IMR-90 (cell line): ENCODE results near the gene HDAC10. TPM values are rescaled to one million over a fixed set of nuclear protein-coding genes. Genes with fewer than 3 reads are reported as not detected.

Source experiments
- ATAC-seq: fragments of 200-7000 bp; cut with Tn5 transposase; 2 replicates; pipeline ENCODE4 v1.9.1; 2020; ENCODE audit warnings: low read depth, mild to moderate bottlenecking, moderate library complexity
- BruUV-seq: library from RNA; stranded (reverse); fragments of 400-500 nt; replicated peaks from 2 replicates; lab custom pipeline; 2021; lab: Mats Ljungman, UMichigan
- CTCF ChIA-PET: fragments of 300-600 bp; formaldehyde crosslinking; extraction: SDS; loops from one replicate; lab custom pipeline; 2021; ENCODE audit warnings: antibody characterized with exemption; lab: Yijun Ruan, JAX
- POLR2A ChIA-PET: fragments of 300-600 bp; sonication (Branson Sonifier 250); formaldehyde crosslinking; loops from one replicate; lab custom pipeline; 2022; ENCODE audit warnings: antibody characterized with exemption; ENCODE audit not compliant: unreplicated experiment; lab: Charles Lee
- DNase-seq: peaks from one replicate; pipeline ENCODE4 v3.0.0; 2013
- H2AFZ ChIP-seq: replicated peaks from 2 replicates; pipeline ENCODE3; 2013; ENCODE audit warnings: low read length, mild to moderate bottlenecking; ENCODE audit not compliant: poor library complexity
- H2AK5ac ChIP-seq: 2 replicates; pipeline ENCODE4 v1.6.1; 2013; ENCODE audit warnings: low read depth, low read length, inconsistent platforms
- H2AK9ac ChIP-seq: replicated peaks from 2 replicates; pipeline ENCODE3; 2013; ENCODE audit warnings: mild to moderate bottlenecking, low read depth, low read length, moderate library complexity; ENCODE audit not compliant: poor library complexity
- H2BK120ac ChIP-seq: 2 replicates; pipeline ENCODE4 v1.6.1; 2013; ENCODE audit warnings: low read depth, low read length, inconsistent platforms
- H2BK15ac ChIP-seq: 3 replicates; pipeline ENCODE4 v1.6.1; 2013; ENCODE audit warnings: low read depth, low read length, inconsistent platforms
- H2BK20ac ChIP-seq: 2 replicates; pipeline ENCODE4 v1.6.1; 2013; ENCODE audit warnings: low read depth, mild to moderate bottlenecking, inconsistent platforms, low read length, moderate library complexity
- H2BK5ac ChIP-seq: 2 replicates; pipeline ENCODE4 v1.6.1; 2013; ENCODE audit warnings: mild to moderate bottlenecking, low read depth, low read length, inconsistent platforms; ENCODE audit not compliant: poor library complexity, severe bottlenecking
- H3K14ac ChIP-seq: replicated peaks from 2 replicates; pipeline ENCODE4 v1.6.1; 2013; ENCODE audit warnings: low read depth, low read length, inconsistent platforms
- H3K18ac ChIP-seq: 2 replicates; pipeline ENCODE4 v1.6.1; 2013; ENCODE audit warnings: low read depth, low read length, control low read depth
- H3K23ac ChIP-seq: 2 replicates; pipeline ENCODE4 v1.6.1; 2013; ENCODE audit warnings: low read depth, low read length, inconsistent platforms
- H3K27ac ChIP-seq: 2 replicates; pipeline ENCODE4 v1.5.1; 2013; ENCODE audit warnings: mild to moderate bottlenecking, control low read depth, low read length; ENCODE audit not compliant: insufficient read depth
- H3K27me3 ChIP-seq: 2 replicates; pipeline ENCODE4 v1.6.1; 2013; ENCODE audit warnings: low read length; ENCODE audit not compliant: control insufficient read depth, insufficient read depth
- H3K36me3 ChIP-seq: 2 replicates; pipeline ENCODE4 v1.6.1; 2013; ENCODE audit warnings: low read length, mixed read lengths; ENCODE audit not compliant: control insufficient read depth, insufficient read depth
- H3K4ac ChIP-seq: 2 replicates; pipeline ENCODE4 v1.6.1; 2013; ENCODE audit warnings: low read depth, low read length, inconsistent platforms
- H3K4me1 ChIP-seq: 2 replicates; pipeline ENCODE4 v1.6.1; 2013; ENCODE audit warnings: low read length, mixed read lengths; ENCODE audit not compliant: control insufficient read depth, insufficient read depth
- H3K4me2 ChIP-seq: 2 replicates; pipeline ENCODE4 v1.6.1; 2013; ENCODE audit warnings: low read depth, mild to moderate bottlenecking, control low read depth, low read length, moderate library complexity
- H3K4me3 ChIP-seq: 2 replicates; pipeline ENCODE4 v1.5.1; 2013; ENCODE audit warnings: low read depth, mild to moderate bottlenecking, control low read depth, low read length, moderate library complexity; ENCODE audit not compliant: insufficient read depth
- H3K56ac ChIP-seq: 2 replicates; pipeline ENCODE4 v1.6.1; 2013; ENCODE audit warnings: low read length, inconsistent platforms; ENCODE audit not compliant: insufficient read depth; ENCODE audit errors: extremely low read depth
- H3K79me1 ChIP-seq, 2 experiments: 2 replicates each; pipeline ENCODE4 v1.6.1; 2013; ENCODE audit warnings: low read length in 2 of 2, inconsistent platforms in 1 of 2, low read depth in 1 of 2
- H3K9ac ChIP-seq: 2 replicates; pipeline ENCODE4 v1.6.1; 2013; ENCODE audit warnings: low read depth, low read length, control low read depth
- H3K9me1 ChIP-seq: 2 replicates; pipeline ENCODE4 v1.6.1; 2013; ENCODE audit warnings: low read length, inconsistent platforms; ENCODE audit not compliant: insufficient read depth
- H3K9me3 ChIP-seq: 2 replicates; pipeline ENCODE4 v1.6.1; 2013; ENCODE audit warnings: low read length; ENCODE audit not compliant: control insufficient read depth, insufficient read depth
- H4K20me1 ChIP-seq: 2 replicates; pipeline ENCODE4 v1.6.1; 2013; ENCODE audit warnings: low read length, inconsistent platforms; ENCODE audit not compliant: insufficient read depth
- H4K5ac ChIP-seq: 2 replicates; pipeline ENCODE4 v1.6.1; 2013; ENCODE audit warnings: mild to moderate bottlenecking, low read depth, low read length, control low read depth
- H4K8ac ChIP-seq, 2 experiments: 2 replicates each; pipeline ENCODE4 v1.6.1; 2013; ENCODE audit warnings: low read depth in 2 of 2, low read length in 2 of 2, control low read depth in 1 of 2, inconsistent platforms in 1 of 2
- H4K91ac ChIP-seq: 2 replicates; pipeline ENCODE4 v1.6.1; 2013; ENCODE audit warnings: low read depth, low read length, inconsistent platforms; ENCODE audit not compliant: insufficient read depth
- BHLHE40 ChIP-seq: fragments of 150-350 bp; IDR thresholded peaks from 2 replicates; pipeline ENCODE4 v1.6.1; 2016; ENCODE audit warnings: mild to moderate bottlenecking, low read depth, low read length
- CEBPB ChIP-seq: IDR thresholded peaks from 2 replicates; pipeline ENCODE4 v1.6.1; 2012; ENCODE audit warnings: low read depth, low read length, improper control_type of control experiment
- CHD1 ChIP-seq: IDR thresholded peaks from 2 replicates; pipeline ENCODE4 v1.6.1; 2012; ENCODE audit warnings: low read depth, low read length, improper control_type of control experiment
- FOS ChIP-seq: fragments of 150-350 bp; IDR thresholded peaks from 2 replicates; pipeline ENCODE4 v1.6.1; 2016; ENCODE audit warnings: low read depth, low read length
- MAZ ChIP-seq: IDR thresholded peaks from 2 replicates; pipeline ENCODE4 v1.6.1; 2012; ENCODE audit warnings: low read depth, mild to moderate bottlenecking, low read length, improper control_type of control experiment, moderate library complexity, borderline replicate concordance
- MXI1 ChIP-seq: IDR thresholded peaks from 2 replicates; pipeline ENCODE4 v1.6.1; 2012; ENCODE audit warnings: low read depth, mild to moderate bottlenecking, low read length, moderate library complexity, borderline replicate concordance
- NFE2L2 ChIP-seq: fragments of 150-350 bp; IDR thresholded peaks from 2 replicates; pipeline ENCODE4 v1.6.1; 2016; ENCODE audit warnings: low read depth, mild to moderate bottlenecking, low read length
- POLR2A ChIP-seq: IDR thresholded peaks from 2 replicates; pipeline ENCODE4 v1.6.1; 2012; ENCODE audit warnings: mild to moderate bottlenecking, low read depth, low read length
- RAD21 ChIP-seq: IDR thresholded peaks from 2 replicates; pipeline ENCODE4 v1.6.1; 2012; ENCODE audit warnings: low read length, improper control_type of control experiment
- RCOR1 ChIP-seq: IDR thresholded peaks from 2 replicates; pipeline ENCODE4 v1.6.1; 2012; ENCODE audit warnings: mild to moderate bottlenecking, low read length, improper control_type of control experiment; ENCODE audit not compliant: insufficient replicate concordance
- RFX5 ChIP-seq: IDR thresholded peaks from 2 replicates; pipeline ENCODE4 v1.8.0; 2012; ENCODE audit warnings: low read depth, mild to moderate bottlenecking, low read length, moderate library complexity
- SMC3 ChIP-seq: fragments of 150-350 bp; IDR thresholded peaks from 2 replicates; pipeline ENCODE4 v1.6.1; 2016; ENCODE audit warnings: low read depth, mild to moderate bottlenecking, antibody characterized with exemption, low read length, moderate library complexity
- whole genome bisulfite sequencing, 2 experiments: methylation state at CpG; one replicate each; pipeline versions ENCODE4 v1.1.5 to v1.1.7; 2013; ENCODE audit warnings: missing lambda C conversion rate in 2 of 2; ENCODE audit not compliant: insufficient read length in 1 of 2; ENCODE audit errors: extremely low coverage in 2 of 2; 5-methylcytosine and 5-hydroxymethylcytosine counted together
- dilution Hi-C: fragments of 300-500 bp; cut with HindIII; formaldehyde crosslinking; loops from one replicate; pipeline ENCODE4 v1.14.3; 2018; ENCODE audit warnings: low sequenced_read_pairs; ENCODE audit not compliant: unreplicated experiment
- in situ Hi-C: fragments of 300-500 bp; cut with MboI; formaldehyde crosslinking; loops from 3 replicates; pipeline ENCODE4 v1.14.3; 2019; ENCODE audit warnings: low sequenced_read_pairs, inconsistent platforms, mixed read lengths
- intact Hi-C: fragments of 100-400 bp; cut with micrococcal nuclease; formaldehyde crosslinking; loops from 2 replicates; pipeline ENCODE4 v1.10.0; 2022
- polyA plus RNA-seq, 3 experiments: library from polyadenylated mRNA; depleted of rRNA; stranded (reverse); fragments of >200 nt; gene quantifications; 2 replicates each; pipeline ENCODE4 v1.2.3, GENCODE V29; 2012; ENCODE audit warnings: low replicate concordance in 1 of 3
- total RNA-seq: library from RNA; depleted of rRNA; stranded (reverse); fragments of >200 nt; gene quantifications from 2 replicates; pipeline ENCODE4 v1.2.3, GENCODE V29; 2012
- TF ChIP-seq, protein P1 (sequence below): conservative IDR thresholded peaks from 2 replicates; pipeline ENCODE4 v1.5.1; 2012; ENCODE audit warnings: mild to moderate bottlenecking, low read depth, low read length, improper control_type of control experiment
- TF ChIP-seq, protein P2 (sequence below): fragments of 150-350 bp; IDR thresholded peaks from 2 replicates; pipeline ENCODE4 v1.6.1; 2017; ENCODE audit warnings: mild to moderate bottlenecking, antibody characterized with exemption, low read length, low read depth

The HDAC10 gene
- total and polyA plus RNA-seq, 2 of the 4 experiments (the other 2 are of a cell fraction): 3.9 to 35.7 TPM

DNA sequence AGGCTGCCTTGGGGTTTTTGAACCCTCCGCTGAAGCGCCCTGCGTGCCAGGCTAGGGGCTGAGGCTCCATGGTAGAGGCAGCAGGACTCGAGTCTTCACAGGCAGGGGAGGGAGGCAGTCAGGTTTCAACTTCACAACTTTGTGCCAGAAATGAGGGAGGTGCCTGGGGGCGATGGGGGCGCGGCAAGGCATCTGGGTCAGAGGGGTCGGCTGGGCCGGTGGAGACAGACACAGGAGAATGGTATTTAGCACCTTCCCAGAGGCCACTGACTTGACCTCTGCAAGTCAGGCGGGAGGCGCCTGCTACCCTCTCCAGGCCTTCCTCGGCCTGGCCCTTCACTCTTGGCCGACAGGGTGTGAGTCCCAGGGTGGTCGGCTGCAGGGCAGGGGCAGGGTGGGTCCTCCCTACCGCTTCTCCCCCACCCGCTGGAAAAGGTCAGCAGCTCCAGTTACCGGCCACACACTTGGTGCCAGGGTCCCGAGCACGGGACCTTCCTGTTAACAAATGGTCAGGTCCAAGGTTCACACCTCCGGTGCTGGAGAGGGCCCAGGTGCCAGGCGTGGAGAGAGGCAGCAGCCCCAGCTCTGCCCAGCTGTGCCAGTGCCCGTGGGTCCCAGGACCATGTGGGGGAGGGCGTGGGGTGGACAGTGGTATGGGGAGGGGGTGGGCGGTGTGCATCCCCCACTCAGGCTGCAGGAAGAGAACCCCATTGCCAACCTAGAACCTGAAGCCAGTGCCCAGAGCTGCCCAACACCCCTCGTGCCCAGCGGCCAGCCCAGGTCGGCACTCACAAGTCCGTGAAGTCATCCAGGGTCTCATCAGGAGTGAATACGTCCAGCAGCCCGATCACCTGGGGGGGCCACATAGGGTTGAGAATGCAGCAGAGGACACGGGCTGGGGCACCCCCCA is 6.6 kb upstream of the HDAC10 start:
- CTCF ChIA-PET: no interaction called here
- Histone ChIP-seq H3K4me3 (no peak overlapping the region), H3K9me1 (peaks cover 4% of the 10 kb centered on the region; the same call in 1 of the 2 replicates), H3K4ac (no peak overlapping the region), H2BK5ac (no peak overlapping the region), H4K20me1 (peaks cover 25% of the 10 kb centered on the region), H2BK20ac (no peak overlapping the region), H3K23ac (no peak overlapping the region), H3K36me3 (peaks cover 35% of the 10 kb centered on the region; the same call in 1 of the 2 replicates), H2BK120ac (no peak overlapping the region), H4K5ac (no peak overlapping the region), H3K56ac (no peak overlapping the region), H4K91ac (no peak overlapping the region), H3K27ac (no peak overlapping the region), H3K18ac (no peak overlapping the region), H3K9me3 (no peaks in the 10 kb centered on the region), H2BK15ac (no peak overlapping the region), H3K9ac (no peak overlapping the region), H4K8ac (no peak overlapping the region), H3K79me1 (peaks cover 9 to 43% of the 10 kb centered on the region in 2 experiments; a peak in 3 of 4 replicates), H2AK9ac (no peak overlapping the region), H3K4me2 (no peak overlapping the region), H3K4me1 (peaks cover 17% of the 10 kb centered on the region), H3K27me3 (no peaks in the 10 kb centered on the region), H2AFZ (no peak overlapping the region), H3K14ac (no peak overlapping the region), H2AK5ac (no peak overlapping the region)
- dilution Hi-C loops: no loop called here
- ATAC-seq (no peak), DNase-seq (no peak)
- in situ Hi-C loops: no loop called here
- 82% methylated on average over 14 of the region's 31 CpGs; no CpG with 5 or more reads in 1 of the 2 experiments for WGBS, 2 experiments
- POLR2A ChIA-PET: no interaction called here
- intact Hi-C loops: no loop called here
- no TSS peak for BruUV-seq
- TF ChIP-seq SMC3: no peak
- no peak for TF ChIP-seq NFE2L2
- TF ChIP-seq CHD1: no peak
- TF ChIP-seq MXI1: no peak
- TF ChIP-seq POLR2A: no peak
- TF ChIP-seq, protein P1, sequence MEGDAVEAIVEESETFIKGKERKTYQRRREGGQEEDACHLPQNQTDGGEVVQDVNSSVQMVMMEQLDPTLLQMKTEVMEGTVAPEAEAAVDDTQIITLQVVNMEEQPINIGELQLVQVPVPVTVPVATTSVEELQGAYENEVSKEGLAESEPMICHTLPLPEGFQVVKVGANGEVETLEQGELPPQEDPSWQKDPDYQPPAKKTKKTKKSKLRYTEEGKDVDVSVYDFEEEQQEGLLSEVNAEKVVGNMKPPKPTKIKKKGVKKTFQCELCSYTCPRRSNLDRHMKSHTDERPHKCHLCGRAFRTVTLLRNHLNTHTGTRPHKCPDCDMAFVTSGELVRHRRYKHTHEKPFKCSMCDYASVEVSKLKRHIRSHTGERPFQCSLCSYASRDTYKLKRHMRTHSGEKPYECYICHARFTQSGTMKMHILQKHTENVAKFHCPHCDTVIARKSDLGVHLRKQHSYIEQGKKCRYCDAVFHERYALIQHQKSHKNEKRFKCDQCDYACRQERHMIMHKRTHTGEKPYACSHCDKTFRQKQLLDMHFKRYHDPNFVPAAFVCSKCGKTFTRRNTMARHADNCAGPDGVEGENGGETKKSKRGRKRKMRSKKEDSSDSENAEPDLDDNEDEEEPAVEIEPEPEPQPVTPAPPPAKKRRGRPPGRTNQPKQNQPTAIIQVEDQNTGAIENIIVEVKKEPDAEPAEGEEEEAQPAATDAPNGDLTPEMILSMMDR: no peak
- no peak for TF ChIP-seq RFX5
- TF ChIP-seq FOS: no peak
- TF ChIP-seq RAD21: no peak
- TF ChIP-seq, protein P2, sequence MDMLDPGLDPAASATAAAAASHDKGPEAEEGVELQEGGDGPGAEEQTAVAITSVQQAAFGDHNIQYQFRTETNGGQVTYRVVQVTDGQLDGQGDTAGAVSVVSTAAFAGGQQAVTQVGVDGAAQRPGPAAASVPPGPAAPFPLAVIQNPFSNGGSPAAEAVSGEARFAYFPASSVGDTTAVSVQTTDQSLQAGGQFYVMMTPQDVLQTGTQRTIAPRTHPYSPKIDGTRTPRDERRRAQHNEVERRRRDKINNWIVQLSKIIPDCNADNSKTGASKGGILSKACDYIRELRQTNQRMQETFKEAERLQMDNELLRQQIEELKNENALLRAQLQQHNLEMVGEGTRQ: no peak
- no peak for TF ChIP-seq MAZ
- TF ChIP-seq CEBPB: no peak
- no peak for TF ChIP-seq BHLHE40
- TF ChIP-seq RCOR1: no peak
